HFF-Myc (cell line): ENCODE results near the gene SCT.

Experiments used
- DNase-seq: peaks from one replicate; pipeline ENCODE4 v3.0.0-alpha.2; 2011; ENCODE audit warnings: low read depth; ENCODE audit errors: extremely low read depth
- H3K4me3 ChIP-seq: replicated peaks from 2 replicates; pipeline ENCODE4 v1.5.1; 2011; ENCODE audit warnings: low read depth, mild to moderate bottlenecking, control low read depth, low read length
- CTCF ChIP-seq: IDR thresholded peaks from 2 replicates; pipeline ENCODE4 v1.5.1; 2012; ENCODE audit warnings: mild to moderate bottlenecking, low read depth, low read length, control low read depth; ENCODE audit errors: missing control alignments

The SCT gene

GRCh38 chr11:660681-661444, 33.9 kb upstream of the SCT start:
- no peak for DNase-seq
- no peak for TF ChIP-seq CTCF
- no peak overlapping the region for H3K4me3 ChIP-seq

- no peak for DNase-seq
- no peak for TF ChIP-seq CTCF
- no peak overlapping the region for H3K4me3 ChIP-seq
These were observed 33.3 kb upstream of the SCT start for GRCh38 chr11:660281-660680.

- no peak overlapping the region for H3K4me3 ChIP-seq
- no peak for DNase-seq
- no peak for TF ChIP-seq CTCF
These were observed 32.6 kb upstream of the SCT start for GRCh38 chr11:659532-660085.

- TF ChIP-seq CTCF: no peak
- no peak for DNase-seq
- no peak overlapping the region for H3K4me3 ChIP-seq
These were observed 30.7 kb upstream of the SCT start for GRCh38 chr11:657691-658126.

GRCh38 chr11:656866-657265, 29.9 kb upstream of the SCT start:
- no peak for TF ChIP-seq CTCF
- no peak overlapping the region for H3K4me3 ChIP-seq
- no peak for DNase-seq

GRCh38 chr11:656426-656825, 29.4 kb upstream of the SCT start:
- TF ChIP-seq CTCF: no peak
- no peak overlapping the region for H3K4me3 ChIP-seq
- DNase-seq: no peak
